ENCODE data around the gene KIAA1671.

DNA sequence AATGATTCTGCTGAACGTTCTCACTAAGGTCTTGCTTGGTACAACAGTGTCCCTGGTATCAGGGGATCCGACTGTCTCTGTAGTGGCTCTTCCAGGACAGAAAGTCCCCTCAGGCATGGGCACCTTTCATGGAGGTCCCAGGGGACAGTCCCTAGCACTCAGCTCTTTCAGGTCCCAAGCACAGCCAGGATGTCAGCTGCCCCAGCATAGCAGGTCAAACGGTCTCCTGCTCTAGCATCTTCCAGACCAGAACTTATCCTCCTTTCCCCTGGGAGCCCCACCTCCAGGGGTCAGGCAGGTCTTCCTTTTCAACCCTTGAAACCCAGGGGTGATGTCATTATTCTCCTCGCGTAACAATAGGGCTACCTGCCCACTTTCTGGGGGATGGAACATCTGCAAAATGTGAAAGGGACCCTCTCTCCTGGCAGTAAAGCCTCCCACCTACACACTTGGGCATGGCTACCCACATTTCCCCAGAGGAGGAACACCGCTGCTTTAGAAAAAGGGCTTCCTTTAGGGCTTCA lies 222.4 kb downstream of the KIAA1671 start:
- TF ChIP-seq POLR2A (IDR thresholded peaks at IDR 0.05; ENCODE audit: low read depth, low read length) (no peak), MAFK (IDR thresholded peaks at IDR 0.05; ENCODE audit: low read depth, low read length) (no peak), RCOR1 (IDR thresholded peaks at IDR 0.05; ENCODE audit: insufficient replicate concordance, low read length) (no peak), BHLHE40 (IDR thresholded peaks at IDR 0.05; ENCODE audit: low read depth, low read length) (no peak), RAD21 (IDR thresholded peaks at IDR 0.05; ENCODE audit: low read length) (no peak), FOS (IDR thresholded peaks at IDR 0.05; ENCODE audit: low read depth, low read length) (no peak)
- TF ChIP-seq, protein P1, sequence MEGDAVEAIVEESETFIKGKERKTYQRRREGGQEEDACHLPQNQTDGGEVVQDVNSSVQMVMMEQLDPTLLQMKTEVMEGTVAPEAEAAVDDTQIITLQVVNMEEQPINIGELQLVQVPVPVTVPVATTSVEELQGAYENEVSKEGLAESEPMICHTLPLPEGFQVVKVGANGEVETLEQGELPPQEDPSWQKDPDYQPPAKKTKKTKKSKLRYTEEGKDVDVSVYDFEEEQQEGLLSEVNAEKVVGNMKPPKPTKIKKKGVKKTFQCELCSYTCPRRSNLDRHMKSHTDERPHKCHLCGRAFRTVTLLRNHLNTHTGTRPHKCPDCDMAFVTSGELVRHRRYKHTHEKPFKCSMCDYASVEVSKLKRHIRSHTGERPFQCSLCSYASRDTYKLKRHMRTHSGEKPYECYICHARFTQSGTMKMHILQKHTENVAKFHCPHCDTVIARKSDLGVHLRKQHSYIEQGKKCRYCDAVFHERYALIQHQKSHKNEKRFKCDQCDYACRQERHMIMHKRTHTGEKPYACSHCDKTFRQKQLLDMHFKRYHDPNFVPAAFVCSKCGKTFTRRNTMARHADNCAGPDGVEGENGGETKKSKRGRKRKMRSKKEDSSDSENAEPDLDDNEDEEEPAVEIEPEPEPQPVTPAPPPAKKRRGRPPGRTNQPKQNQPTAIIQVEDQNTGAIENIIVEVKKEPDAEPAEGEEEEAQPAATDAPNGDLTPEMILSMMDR (conservative IDR thresholded peaks at IDR 0.05; ENCODE audit: low read depth, low read length) = no peak
